WTC11 (cell line): ENCODE data around the gene CEBPG. TPM values are rescaled to one million over a fixed set of nuclear protein-coding genes. Genes with fewer than 3 reads are reported as not detected.

Experiments
- ATAC-seq: fragments of 200-7000 bp; cut with Tn5 transposase; 2 replicates; pipeline ENCODE4 v1.10.0; 2021; ENCODE audit warnings: mild to moderate bottlenecking, moderate library complexity
- Bru-seq: library from RNA; stranded (reverse); fragments of 400-500 nt; gene quantifications from one replicate; lab custom pipeline; 2021; lab: Mats Ljungman, UMichigan
- CTCF ChIA-PET: fragments of 300-600 bp; sonication (Branson Sonifier 250); formaldehyde crosslinking; loops from one replicate; lab custom pipeline; 2021; ENCODE audit warnings: antibody characterized with exemption; lab: Charles Lee
- POLR2A ChIA-PET: fragments of 350-600 bp; sonication (Branson Sonifier 250); formaldehyde crosslinking; loops from one replicate; lab custom pipeline; 2021; ENCODE audit warnings: antibody characterized with exemption; lab: Charles Lee
- DNase-seq: peaks from one replicate; pipeline ENCODE4 v3.0.0; 2021; ENCODE audit warnings: low spot score
- H3K27ac Mint-ChIP-seq: 2 replicates; pipeline ENCODE4 v1.8.0; 2021; ENCODE audit warnings: mixed read lengths
- H3K27me3 Mint-ChIP-seq: 2 replicates; pipeline ENCODE4 v1.8.0; 2021; ENCODE audit warnings: low read depth, mild to moderate bottlenecking, moderate library complexity, mixed read lengths
- H3K36me3 Mint-ChIP-seq: 2 replicates; pipeline ENCODE4 v1.8.0; 2021; ENCODE audit warnings: mixed read lengths
- H3K4me1 Mint-ChIP-seq: 2 replicates; pipeline ENCODE4 v1.8.0; 2022; ENCODE audit warnings: mixed read lengths
- H3K4me3 Mint-ChIP-seq: 2 replicates; pipeline ENCODE4 v1.8.0; 2021; ENCODE audit warnings: mild to moderate bottlenecking, moderate library complexity, mixed read lengths
- H3K9me3 Mint-ChIP-seq: 2 replicates; pipeline ENCODE4 v1.8.0; 2021; ENCODE audit warnings: mixed read lengths
- CREB1 ChIP-seq: sonication (generic); formaldehyde crosslinking; IDR thresholded peaks from 2 replicates; pipeline ENCODE4 v1.8.0; 2023; ENCODE audit warnings: mild to moderate bottlenecking, missing genetic modification reagents
- CTCF ChIP-seq: fragments of 200-600 bp; IDR thresholded peaks from 2 replicates; pipeline ENCODE4 v1.8.0; 2022; ENCODE audit warnings: antibody characterized with exemption
- ELF4 ChIP-seq: sonication (generic); formaldehyde crosslinking; IDR thresholded peaks from 2 replicates; pipeline ENCODE4 v1.8.1; 2022; ENCODE audit warnings: low read depth, mild to moderate bottlenecking, moderate library complexity, missing genetic modification reagents
- ESRRA ChIP-seq: sonication (generic); formaldehyde crosslinking; IDR thresholded peaks from 2 replicates; pipeline ENCODE4 v1.8.1; 2022; ENCODE audit warnings: mild to moderate bottlenecking, missing genetic modification reagents, borderline replicate concordance
- FOXJ3 ChIP-seq: sonication (generic); formaldehyde crosslinking; IDR thresholded peaks from 2 replicates; pipeline ENCODE4 v1.9.0; 2021; ENCODE audit warnings: missing genetic modification reagents, mild to moderate bottlenecking, borderline replicate concordance
- FOXP1 ChIP-seq: sonication (generic); formaldehyde crosslinking; IDR thresholded peaks from 2 replicates; pipeline ENCODE4 v1.8.0; 2022; ENCODE audit warnings: missing genetic modification reagents, mild to moderate bottlenecking, moderate library complexity, borderline replicate concordance
- GTF2I ChIP-seq: fragments of 250-450 bp; sonication (Bioruptor Pico); conservative IDR thresholded peaks from 2 replicates; pipeline ENCODE4 v1.4.0; 2021; ENCODE audit warnings: mild to moderate bottlenecking
- KAT7 ChIP-seq: sonication (generic); formaldehyde crosslinking; IDR thresholded peaks from 2 replicates; pipeline ENCODE4 v1.8.1; 2023; ENCODE audit warnings: missing genetic modification reagents, mild to moderate bottlenecking, borderline replicate concordance
- MYBL2 ChIP-seq: sonication (generic); formaldehyde crosslinking; IDR thresholded peaks from 2 replicates; pipeline ENCODE4 v1.8.1; 2023; ENCODE audit warnings: mild to moderate bottlenecking, moderate library complexity, missing genetic modification reagents
- NR3C1 ChIP-seq: sonication (generic); formaldehyde crosslinking; conservative IDR thresholded peaks from 2 replicates; pipeline ENCODE4 v1.8.1; 2023; ENCODE audit warnings: low read depth, mild to moderate bottlenecking, missing genetic modification reagents
- OVOL2 ChIP-seq: fragments of 250-450 bp; sonication (Bioruptor Pico); IDR thresholded peaks from 2 replicates; pipeline ENCODE4 v1.9.0; 2021; ENCODE audit warnings: mild to moderate bottlenecking, borderline replicate concordance
- PRDM15 ChIP-seq: sonication (generic); formaldehyde crosslinking; IDR thresholded peaks from 2 replicates; pipeline ENCODE4 v1.8.0; 2022; ENCODE audit warnings: missing genetic modification reagents
- PRRX2 ChIP-seq: fragments of 250-450 bp; sonication (Bioruptor Pico); IDR thresholded peaks from 2 replicates; pipeline ENCODE4 v1.8.0; 2021; ENCODE audit warnings: mild to moderate bottlenecking
- RELA ChIP-seq: sonication (generic); formaldehyde crosslinking; IDR thresholded peaks from 2 replicates; pipeline ENCODE4 v1.8.1; 2022; ENCODE audit warnings: missing genetic modification reagents, mild to moderate bottlenecking, borderline replicate concordance
- ZNF423 ChIP-seq: fragments of 250-450 bp; sonication (Bioruptor Pico); IDR thresholded peaks from 2 replicates; pipeline ENCODE4 v2.1.2; 2022; ENCODE audit warnings: mild to moderate bottlenecking, moderate library complexity
- ZNF532 ChIP-seq: fragments of 250-450 bp; sonication (Bioruptor Pico); IDR thresholded peaks from 2 replicates; pipeline ENCODE4 v1.9.0; 2021; ENCODE audit warnings: mild to moderate bottlenecking, borderline replicate concordance
- long read RNA-seq, 3 experiments: library from RNA in 1 of 3; library from capped mRNA in 1 of 3; library from polyadenylated mRNA in 1 of 3; unstranded in 2 of 3; stranded (forward) in 1 of 3; transcript quantifications; one replicate each; pipeline ENCODE4 v2.0.0, GENCODE V29; 2021
- total RNA-seq: library from RNA; stranded (reverse); gene quantifications from 3 replicates; pipeline ENCODE4 v1.2.3, GENCODE V29; 2021
- TF ChIP-seq, protein P1 (sequence below): sonication (generic); formaldehyde crosslinking; IDR thresholded peaks from 2 replicates; pipeline ENCODE4 v1.8.1; 2022; ENCODE audit warnings: mild to moderate bottlenecking, moderate library complexity, missing genetic modification reagents
- TF ChIP-seq, protein P2 (sequence below): sonication (generic); formaldehyde crosslinking; IDR thresholded peaks from 2 replicates; pipeline ENCODE4 v1.8.0; 2023; ENCODE audit warnings: missing genetic modification reagents, mild to moderate bottlenecking, borderline replicate concordance

The CEBPG gene
- 28.9 to 33.1 TPM (median 30.4 TPM) in 3 replicates for total RNA-seq
- Bru-seq, nascent RNA = percentile 97 among the genes with signal in this experiment
- long read RNA-seq, experiment 1, full-length matches to known transcripts = 292 of 331 reads
- long read RNA-seq, experiment 1, partial matches to known transcripts = 2 of 331 reads
- long read RNA-seq, experiment 1, other reads (novel, unspliced or antisense) = 37 of 331 reads
- long read RNA-seq, experiment 2, full-length matches to known transcripts = 43 of 72 reads
- long read RNA-seq, experiment 2, partial matches to known transcripts = 27 of 72 reads
- long read RNA-seq, experiment 2, other reads (novel, unspliced or antisense) = 2 of 72 reads
- long read RNA-seq, experiment 3, full-length matches to known transcripts = 9 of 10 reads
- long read RNA-seq, experiment 3, partial matches to known transcripts = 0 of 10 reads
- long read RNA-seq, experiment 3, other reads (novel, unspliced or antisense) = 1 of 10 reads

DNA sequence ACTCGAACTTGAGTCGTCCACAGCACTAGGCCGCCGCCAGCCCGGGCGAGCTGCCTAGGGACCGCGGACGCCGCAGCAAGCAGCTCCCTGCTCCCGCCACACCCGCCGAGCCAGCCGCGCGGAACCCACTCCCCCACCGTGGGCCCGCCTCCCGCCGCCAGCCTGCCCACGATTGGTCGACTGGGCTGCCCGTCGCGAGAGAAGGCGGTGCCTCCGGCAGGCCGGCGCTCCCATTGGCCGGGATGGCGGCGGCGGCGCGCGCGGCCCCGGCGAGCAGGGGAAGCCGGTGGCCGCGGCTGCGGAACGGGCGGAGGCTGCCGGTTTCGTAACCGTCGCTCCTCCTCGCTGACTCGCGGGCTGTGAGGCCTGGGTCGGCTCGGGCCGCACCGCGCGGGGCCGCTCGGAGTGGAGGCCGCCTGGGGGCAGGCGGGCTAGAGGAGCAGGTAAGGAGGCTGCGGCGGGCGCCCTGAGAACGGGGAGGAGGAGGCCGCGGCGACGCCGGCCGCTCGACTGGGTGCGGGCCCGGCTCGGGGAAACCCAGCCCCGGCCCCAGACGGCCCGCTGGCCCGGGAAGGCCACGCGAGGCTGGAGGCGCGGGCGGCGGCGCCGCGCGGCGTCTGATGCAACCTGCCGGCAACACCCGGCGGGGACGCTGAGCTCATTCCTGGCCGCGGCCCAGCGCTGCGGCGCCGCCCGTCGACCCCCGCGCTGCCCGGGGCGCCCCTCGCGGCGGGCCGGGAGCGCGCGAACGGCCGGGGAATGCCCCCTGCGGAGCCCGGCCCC, at the start of gene CEBPG:
Gene CEBPG (plus strand): TSS at position 257 of the 783 bp plus-strand sequence. CDS start 5,531 bp downstream, outside the sequence.
- CTCF ChIA-PET = interaction anchor here (0.6 to 2.8 kb wide), 16 partner anchors 9 to 404 kb away, joined by 3 to 16 read pairs (median 4); partner anchors contain the start of genes CEBPA and SLC7A10
- peak; percentile 93 for DNase-seq
- Mint-ChIP-seq H3K27ac (peak within 1 kb of the TSS; percentile 81), H3K27me3 (peaks cover 7% of the 10 kb centered on the region), H3K4me1 (peaks cover 43% of the 10 kb centered on the region), H3K4me3 (peak within 1 kb of the TSS; percentile 84), H3K36me3 (peaks cover 4% of the 10 kb centered on the region; the same call in 1 of the 2 replicates), H3K9me3 (no peaks in the 10 kb centered on the region)
- POLR2A ChIA-PET = interaction anchor here (0.5 to 2.2 kb wide), 5 partner anchors 8 to 94 kb away, joined by 3 to 12 read pairs (median 3); partner anchors contain the start of gene CEBPA
- ATAC-seq = peak; percentile 98
- TF ChIP-seq ZNF423 (peak; percentile 90), GTF2I (CRISPR knock-in tag) (no peak), FOXJ3 (CRISPR knock-in tag) (no peak), PRRX2 (CRISPR knock-in tag) (no peak), MYBL2 (CRISPR knock-in tag) (no peak), KAT7 (0 out of 2 replicates have a peak, but pooled peaks have one; percentile 31), OVOL2 (CRISPR knock-in tag) (no peak), ELF4 (CRISPR knock-in tag) (no peak), CTCF (no peak), PRDM15 (no peak), CREB1 (CRISPR knock-in tag) (no peak), ESRRA (CRISPR knock-in tag) (peak; percentile 64; the same call in 1 of the 2 replicates), RELA (CRISPR knock-in tag) (0 out of 2 replicates have a peak, but pooled peaks have one; percentile 73), FOXP1 (CRISPR knock-in tag) (no peak), NR3C1 (no peak), ZNF532 (CRISPR knock-in tag) (no peak)
- TF ChIP-seq, protein P1, sequence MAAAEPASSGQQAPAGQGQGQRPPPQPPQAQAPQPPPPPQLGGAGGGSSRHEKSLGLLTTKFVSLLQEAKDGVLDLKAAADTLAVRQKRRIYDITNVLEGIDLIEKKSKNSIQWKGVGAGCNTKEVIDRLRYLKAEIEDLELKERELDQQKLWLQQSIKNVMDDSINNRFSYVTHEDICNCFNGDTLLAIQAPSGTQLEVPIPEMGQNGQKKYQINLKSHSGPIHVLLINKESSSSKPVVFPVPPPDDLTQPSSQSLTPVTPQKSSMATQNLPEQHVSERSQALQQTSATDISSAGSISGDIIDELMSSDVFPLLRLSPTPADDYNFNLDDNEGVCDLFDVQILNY (CRISPR knock-in tag) = peak; percentile 81
- TF ChIP-seq, protein P2, sequence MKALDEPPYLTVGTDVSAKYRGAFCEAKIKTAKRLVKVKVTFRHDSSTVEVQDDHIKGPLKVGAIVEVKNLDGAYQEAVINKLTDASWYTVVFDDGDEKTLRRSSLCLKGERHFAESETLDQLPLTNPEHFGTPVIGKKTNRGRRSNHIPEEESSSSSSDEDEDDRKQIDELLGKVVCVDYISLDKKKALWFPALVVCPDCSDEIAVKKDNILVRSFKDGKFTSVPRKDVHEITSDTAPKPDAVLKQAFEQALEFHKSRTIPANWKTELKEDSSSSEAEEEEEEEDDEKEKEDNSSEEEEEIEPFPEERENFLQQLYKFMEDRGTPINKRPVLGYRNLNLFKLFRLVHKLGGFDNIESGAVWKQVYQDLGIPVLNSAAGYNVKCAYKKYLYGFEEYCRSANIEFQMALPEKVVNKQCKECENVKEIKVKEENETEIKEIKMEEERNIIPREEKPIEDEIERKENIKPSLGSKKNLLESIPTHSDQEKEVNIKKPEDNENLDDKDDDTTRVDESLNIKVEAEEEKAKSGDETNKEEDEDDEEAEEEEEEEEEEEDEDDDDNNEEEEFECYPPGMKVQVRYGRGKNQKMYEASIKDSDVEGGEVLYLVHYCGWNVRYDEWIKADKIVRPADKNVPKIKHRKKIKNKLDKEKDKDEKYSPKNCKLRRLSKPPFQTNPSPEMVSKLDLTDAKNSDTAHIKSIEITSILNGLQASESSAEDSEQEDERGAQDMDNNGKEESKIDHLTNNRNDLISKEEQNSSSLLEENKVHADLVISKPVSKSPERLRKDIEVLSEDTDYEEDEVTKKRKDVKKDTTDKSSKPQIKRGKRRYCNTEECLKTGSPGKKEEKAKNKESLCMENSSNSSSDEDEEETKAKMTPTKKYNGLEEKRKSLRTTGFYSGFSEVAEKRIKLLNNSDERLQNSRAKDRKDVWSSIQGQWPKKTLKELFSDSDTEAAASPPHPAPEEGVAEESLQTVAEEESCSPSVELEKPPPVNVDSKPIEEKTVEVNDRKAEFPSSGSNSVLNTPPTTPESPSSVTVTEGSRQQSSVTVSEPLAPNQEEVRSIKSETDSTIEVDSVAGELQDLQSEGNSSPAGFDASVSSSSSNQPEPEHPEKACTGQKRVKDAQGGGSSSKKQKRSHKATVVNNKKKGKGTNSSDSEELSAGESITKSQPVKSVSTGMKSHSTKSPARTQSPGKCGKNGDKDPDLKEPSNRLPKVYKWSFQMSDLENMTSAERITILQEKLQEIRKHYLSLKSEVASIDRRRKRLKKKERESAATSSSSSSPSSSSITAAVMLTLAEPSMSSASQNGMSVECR = no peak; the same call in 1 of the 2 replicates
